ENCODE data around the gene HTR2A.

- TF ChIP-seq CTCF (IDR thresholded peaks at IDR 0.05; ENCODE audit: poor library complexity, severe bottlenecking): no peak
- TF ChIP-seq EP300 (conservative IDR thresholded peaks at IDR 0.05; ENCODE audit: poor library complexity, severe bottlenecking): no peak
These were observed 57.5 kb downstream of the HTR2A start for GRCh38 chr13:46839399-46839798.
